Measurements from ENCODE around the gene EPS15. TPM values are rescaled to one million over a fixed set of nuclear protein-coding genes. Genes with fewer than 3 reads are reported as not detected.
"Not testable (repeated sequence)": the region's sequence is repeated elsewhere in the genome, so short reads cannot be mapped to it uniquely, and the experiment has no call there.

EPS15 gene
- polyA plus RNA-seq, 1 of the 3 experiments (the other 2 are of a cell fraction), result 17.0 TPM

GRCh38 chr1:51439895-51440294, 79.2 kb downstream of the EPS15 start:
- no peak overlapping the region for H3K4me2 ChIP-seq
- no peaks in the 10 kb centered on the region for H3K9me2 ChIP-seq
- H3K9ac ChIP-seq, result no peak overlapping the region
- peaks cover under 1% of the 10 kb centered on the region for H3F3A ChIP-seq (replicated peaks; ENCODE audit: insufficient read depth)
- peaks cover 40 to 59% of the 10 kb centered on the region in 2 experiments for H3K36me3 ChIP-seq (replicated peaks in 1 of 2; ENCODE audit: control insufficient read depth in 1 of 2, insufficient read depth in 2 of 2, low read length in 1 of 2)
- H3K4me1 ChIP-seq (ENCODE audit: control insufficient read depth in 1 of 2, insufficient read depth in 2 of 2, low read depth in 1 of 2, low read length in 1 of 2), result peaks cover 0 to 25% of the 10 kb centered on the region in 2 experiments; a peak in 2 of 4 replicates
- H4K20me1 ChIP-seq (ENCODE audit: insufficient read depth), result no peaks in the 10 kb centered on the region
- H3K9me3 ChIP-seq, result no peaks in the 10 kb centered on the region
- ChIA-PET POLR2A (no interaction called here), CTCF (no interaction called here)
- no peaks in the 10 kb centered on the region for H3K27me3 ChIP-seq (ENCODE audit: insufficient read depth)
- no peak overlapping the region for H3K4me3 ChIP-seq (ENCODE audit: low read depth in 2 of 2, low read length in 1 of 2)
- H3K79me2 ChIP-seq (ENCODE audit: insufficient read depth), result no peaks in the 10 kb centered on the region
- DNase-seq, result no peak
- TF ChIP-seq RXRA (IDR thresholded peaks at IDR 0.05; ENCODE audit: borderline replicate concordance, low read depth) (no peak), TEAD4 (IDR thresholded peaks at IDR 0.05; ENCODE audit: borderline replicate concordance, insufficient read depth) (no peak), FOXJ3 (CRISPR knock-in tag; IDR thresholded peaks at IDR 0.05) (no peak), POLR2AphosphoS5 (IDR thresholded peaks at IDR 0.05; ENCODE audit: low read depth, low read length) (no peak), RAD21 (IDR thresholded peaks at IDR 0.05; ENCODE audit: low read length) (no peak)
- no peak overlapping the region for H3K27ac ChIP-seq (ENCODE audit: low read depth in 2 of 2, low read length in 1 of 2)
- H2AFZ ChIP-seq (ENCODE audit: low read depth), result no peak overlapping the region
- WGBS (ENCODE audit: low lambda C conversion rate), result 95% methylated on average over 4 of the region's 4 CpGs

GRCh38 chr1:51439053-51439452, 80.0 kb downstream of the EPS15 start:
- TF ChIP-seq FOXM1 (IDR thresholded peaks at IDR 0.05; ENCODE audit: low read depth) (no peak), FOSL2 (IDR thresholded peaks at IDR 0.05; ENCODE audit: borderline replicate concordance, low read depth) (no peak), YY1 (IDR thresholded peaks at IDR 0.05; ENCODE audit: low read depth) (no peak), CHD2 (IDR thresholded peaks at IDR 0.05; ENCODE audit: low read length, partially characterized antibody) (no peak), GATA2 (CRISPR knock-in tag; IDR thresholded peaks at IDR 0.05) (no peak), MAX (IDR thresholded peaks at IDR 0.05; ENCODE audit: low read depth) (no peak), JUND (IDR thresholded peaks at IDR 0.05) (no peak), GABPA (IDR thresholded peaks at IDR 0.05; ENCODE audit: low read depth) (no peak), ELF1 (IDR thresholded peaks at IDR 0.05) (no peak), TEAD4 (IDR thresholded peaks at IDR 0.05; ENCODE audit: borderline replicate concordance, insufficient read depth) (no peak), REST (IDR thresholded peaks at IDR 0.05; ENCODE audit: low read depth, low read length) (no peak), NFIC (IDR thresholded peaks at IDR 0.05; ENCODE audit: borderline replicate concordance) (no peak), TCF12 (IDR thresholded peaks at IDR 0.05) (no peak), TAF1 (IDR thresholded peaks at IDR 0.05; ENCODE audit: borderline replicate concordance, low read depth, low read length) (no peak), SMC3 (IDR thresholded peaks at IDR 0.05; ENCODE audit: low read depth, low read length) (no peak)
- Histone ChIP-seq H3K4me3 (ENCODE audit: low read depth in 2 of 2, low read length in 1 of 2) (no peak overlapping the region), H3K9me2 (no peaks in the 10 kb centered on the region), H3F3A (replicated peaks; ENCODE audit: insufficient read depth) (no peaks in the 10 kb centered on the region), H3K36me3 (replicated peaks in 1 of 2; ENCODE audit: control insufficient read depth in 1 of 2, insufficient read depth in 2 of 2, low read length in 1 of 2) (peaks cover 32 to 61% of the 10 kb centered on the region in 2 experiments), H3K4me1 (ENCODE audit: control insufficient read depth in 1 of 2, insufficient read depth in 2 of 2, low read depth in 1 of 2, low read length in 1 of 2) (peaks cover 0 to 20% of the 10 kb centered on the region in 2 experiments; a peak in 2 of 4 replicates), H3K27ac (ENCODE audit: low read depth in 2 of 2, low read length in 1 of 2) (no peak overlapping the region), H3K9ac (no peak overlapping the region), H2AFZ (ENCODE audit: low read depth) (no peak overlapping the region), H3K27me3 (ENCODE audit: insufficient read depth) (no peaks in the 10 kb centered on the region), H3K9me3 (no peaks in the 10 kb centered on the region), H3K4me2 (no peak overlapping the region), H4K20me1 (ENCODE audit: insufficient read depth) (no peaks in the 10 kb centered on the region), H3K79me2 (ENCODE audit: insufficient read depth) (no peaks in the 10 kb centered on the region)
- ChIA-PET CTCF (no interaction called here), POLR2A (no interaction called here)
- no peak for DNase-seq

GRCh38 chr1:51437391-51437790, 81.7 kb downstream of the EPS15 start:
- H3K4me2 ChIP-seq; POLR2A ChIA-PET; H3K27me3 ChIP-seq (ENCODE audit: insufficient read depth); H3K27ac ChIP-seq (ENCODE audit: low read depth in 2 of 2, low read length in 1 of 2); H4K20me1 ChIP-seq (ENCODE audit: insufficient read depth); H3K9ac ChIP-seq; H2AFZ ChIP-seq (ENCODE audit: low read depth); H3F3A ChIP-seq (replicated peaks; ENCODE audit: insufficient read depth); H3K9me3 ChIP-seq; H3K79me2 ChIP-seq (ENCODE audit: insufficient read depth); H3K9me2 ChIP-seq; DNase-seq; H3K4me3 ChIP-seq (ENCODE audit: low read depth in 2 of 2, low read length in 1 of 2): not testable (repeated sequence)
- CTCF ChIA-PET, result interaction anchor here (1.3 kb wide), 1 partner anchor 9 kb away, joined by 3 read pairs; no protein-coding TSS in a partner anchor
- Histone ChIP-seq H3K36me3 (replicated peaks in 1 of 2; ENCODE audit: control insufficient read depth in 1 of 2, insufficient read depth in 2 of 2, low read length in 1 of 2) (peaks cover 35 to 66% of the 10 kb centered on the region in 2 experiments), H3K4me1 (ENCODE audit: control insufficient read depth in 1 of 2, insufficient read depth in 2 of 2, low read depth in 1 of 2, low read length in 1 of 2) (peaks cover 0 to 15% of the 10 kb centered on the region in 2 experiments; a peak in 2 of 4 replicates)
- 99% methylated on average over 6 of the region's 6 CpGs for WGBS (ENCODE audit: low lambda C conversion rate)

Data from SK-N-SH (cell line).